Ecto neural progenitor cell (in vitro differentiated cells): Measurements from ENCODE around the gene PRSS36.
"Not testable (repeated sequence)": the region's sequence is repeated elsewhere in the genome, so short reads cannot be mapped to it uniquely, and the experiment has no call there.

Experiments used
- DNase-seq: peaks from one replicate; pipeline ENCODE4 v3.0.0-alpha.2; 2018; ENCODE audit warnings: low spot score

Gene PRSS36

DNA sequence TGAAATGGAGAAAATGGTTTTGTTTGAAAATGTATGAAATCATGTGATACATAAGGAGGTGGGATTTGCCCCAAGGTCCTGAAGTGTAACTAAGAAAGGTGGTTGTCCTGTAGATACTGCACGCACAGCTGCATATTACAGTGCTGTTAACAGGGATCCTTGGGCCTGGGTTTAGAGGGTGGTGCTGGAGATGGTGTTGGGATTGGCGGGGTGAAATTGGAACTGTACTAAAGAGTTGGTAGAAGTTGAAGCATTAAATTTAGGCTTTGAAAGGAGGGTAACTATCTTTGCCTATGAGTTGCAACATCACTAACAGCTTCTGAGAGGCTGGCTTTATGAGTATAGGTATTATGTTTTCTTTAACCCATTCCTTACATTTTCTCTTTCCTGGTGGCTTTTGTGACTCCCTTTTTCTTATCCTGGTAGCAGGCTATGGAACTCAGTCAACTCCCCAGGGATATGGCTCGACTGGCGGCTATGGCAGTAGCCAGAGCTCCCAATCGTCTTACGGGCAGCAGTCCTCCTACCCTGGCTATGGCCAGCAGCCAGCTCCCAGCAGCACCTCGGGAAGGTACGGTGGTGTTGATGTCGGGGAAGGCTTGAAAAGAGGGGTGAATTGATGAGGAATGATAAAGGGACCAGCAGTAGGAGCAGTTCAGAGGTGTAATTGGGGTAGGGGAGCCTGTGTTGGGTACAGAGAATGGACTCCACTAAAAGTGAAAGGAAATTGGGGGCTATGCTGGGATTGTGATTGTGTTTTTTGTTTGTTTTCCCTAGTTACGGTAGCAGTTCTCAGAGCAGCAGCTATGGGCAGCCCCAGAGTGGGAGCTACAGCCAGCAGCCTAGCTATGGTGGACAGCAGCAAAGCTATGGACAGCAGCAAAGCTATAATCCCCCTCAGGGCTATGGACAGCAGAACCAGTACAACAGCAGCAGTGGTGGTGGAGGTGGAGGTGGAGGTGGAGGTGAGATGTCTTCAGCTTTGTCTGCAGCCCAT lies 33.9 kb upstream of the PRSS36 start:
- DNase-seq, result no peak

DNA sequence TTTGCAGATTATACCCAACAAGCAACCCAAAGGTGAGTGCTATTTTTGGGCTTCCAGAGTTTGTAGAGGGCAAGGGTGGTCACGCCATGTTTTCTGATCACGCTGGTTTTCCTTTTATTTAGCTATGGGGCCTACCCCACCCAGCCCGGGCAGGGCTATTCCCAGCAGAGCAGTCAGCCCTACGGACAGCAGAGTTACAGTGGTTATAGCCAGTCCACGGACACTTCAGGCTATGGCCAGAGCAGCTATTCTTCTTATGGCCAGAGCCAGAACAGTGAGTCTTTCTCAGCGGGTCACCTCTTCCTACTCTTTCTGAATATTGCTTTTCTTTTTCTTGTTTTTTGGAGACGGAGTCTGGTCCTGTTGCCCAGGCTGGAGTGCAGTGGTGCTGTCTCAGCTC lies 32.5 kb upstream of the PRSS36 start:
- no peak for DNase-seq

DNA sequence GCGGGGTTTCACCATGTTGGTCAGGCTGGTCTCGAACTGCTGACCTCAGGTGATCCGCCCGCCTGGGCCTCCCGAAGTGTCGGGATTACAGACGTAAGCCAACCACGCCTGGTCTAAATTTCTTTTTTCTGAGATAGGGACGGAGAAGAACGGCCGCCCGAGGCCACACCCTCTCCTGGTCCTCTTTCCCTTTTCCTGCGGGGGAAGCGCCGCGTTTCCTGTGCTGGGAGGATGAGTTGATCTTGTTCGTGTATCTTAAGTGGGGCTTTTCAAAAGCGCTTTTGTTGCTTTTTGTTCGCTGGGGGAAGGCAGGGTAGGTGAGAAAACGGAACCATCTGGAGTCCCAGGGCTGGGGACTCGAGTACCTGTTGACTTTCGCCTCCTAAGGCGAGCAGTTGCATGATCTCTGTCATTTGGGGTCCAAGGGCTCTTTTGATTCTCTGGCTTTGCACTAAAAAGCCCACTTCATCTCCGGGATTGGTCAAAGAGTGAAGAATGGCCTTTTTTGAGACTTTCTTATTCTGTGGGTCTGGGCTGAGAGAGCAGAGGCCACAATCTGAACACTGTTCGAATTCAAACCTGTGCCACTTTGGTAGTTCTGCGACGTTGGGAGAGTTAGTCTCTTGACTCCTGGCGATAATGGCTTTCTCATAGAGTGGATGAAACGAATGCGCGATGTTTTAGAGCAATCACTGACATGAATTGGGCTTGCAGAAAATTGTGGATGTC lies 31.4 kb upstream of the PRSS36 start:
- peak; percentile 59 for DNase-seq

DNA sequence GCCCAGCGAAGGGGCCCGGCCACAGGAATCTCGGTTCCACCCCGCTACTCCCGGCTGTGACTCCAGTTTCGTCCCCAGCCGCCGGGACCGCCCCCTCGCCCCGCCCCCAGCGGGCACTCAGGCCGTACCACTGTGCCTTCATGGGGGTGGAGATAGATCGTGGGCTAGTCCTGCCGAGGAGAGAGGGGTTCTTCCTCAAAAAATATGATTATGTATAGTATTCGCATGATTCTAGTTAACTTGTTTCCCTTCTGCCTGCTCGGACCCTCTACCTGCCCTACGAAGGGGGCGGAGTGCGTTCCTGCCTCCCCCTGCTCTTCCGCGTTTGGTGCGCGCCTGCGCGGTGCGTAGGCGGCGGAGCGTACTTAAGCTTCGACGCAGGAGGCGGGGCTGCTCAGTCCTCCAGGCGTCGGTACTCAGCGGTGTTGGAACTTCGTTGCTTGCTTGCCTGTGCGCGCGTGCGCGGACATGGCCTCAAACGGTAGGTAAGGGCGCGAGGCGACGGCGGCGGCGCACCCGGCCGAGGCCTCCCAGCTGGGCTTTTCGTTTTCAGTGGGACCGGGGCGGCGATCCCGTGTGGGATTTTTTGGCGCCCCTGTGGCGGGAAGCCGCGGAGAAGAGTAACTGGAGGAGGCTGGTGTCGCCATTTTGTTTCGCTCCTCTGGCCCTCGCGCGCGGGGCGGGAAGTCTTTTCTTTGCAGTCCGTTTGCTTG lies 30.0 kb upstream of the PRSS36 start, which contains the start of gene FUS:
FUS (plus strand) TSS at position 393 of the 713 bp plus-strand sequence; CDS start at position 469, 76 bp downstream.
- DNase-seq, result peak; percentile 95

DNA sequence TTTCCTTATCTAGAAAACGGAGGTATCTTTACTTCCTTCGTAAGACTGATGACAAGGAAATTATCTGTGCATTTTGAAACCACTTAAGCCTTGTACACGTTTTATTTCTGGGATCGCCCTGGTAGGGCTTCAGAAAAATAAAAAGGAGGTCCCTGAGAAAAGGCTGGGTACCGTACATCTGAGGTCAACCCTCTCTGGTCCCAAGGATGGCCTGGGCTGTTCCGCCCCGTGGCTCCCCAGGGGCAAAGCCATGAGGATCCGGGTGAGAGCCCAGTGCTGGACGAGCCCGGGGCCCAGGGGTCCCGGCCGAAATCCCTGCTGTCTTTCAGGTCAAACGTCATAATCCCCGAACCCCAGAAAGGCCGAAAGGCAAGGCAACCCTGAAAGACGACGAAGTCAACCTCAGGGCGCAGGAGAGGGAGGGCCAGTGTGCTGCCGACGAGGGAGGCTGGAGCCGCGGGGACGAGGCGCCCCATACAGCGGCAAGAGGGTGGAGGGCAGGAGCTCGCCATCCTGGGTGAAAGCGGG lies 29.4 kb upstream of the PRSS36 start:
- no peak for DNase-seq

DNA sequence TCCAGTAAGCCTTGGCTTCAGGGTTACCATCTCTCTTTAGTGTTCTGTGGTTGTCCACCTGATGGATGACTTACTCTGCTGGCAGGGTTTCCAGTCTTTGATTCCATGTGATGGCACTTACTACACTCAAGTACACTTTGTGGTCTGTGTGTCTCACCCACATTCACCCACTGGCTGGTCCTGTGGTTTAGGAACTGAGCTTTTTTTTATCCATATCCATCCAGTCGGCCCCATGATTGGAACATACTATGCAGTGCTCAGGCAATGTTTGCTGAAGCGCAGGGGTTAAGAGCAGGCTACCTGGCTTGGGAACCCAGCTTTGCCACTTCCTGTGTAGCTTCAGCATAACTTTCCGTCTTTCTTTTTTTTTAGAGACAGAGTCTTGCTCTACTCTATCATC lies 27.3 kb upstream of the PRSS36 start:
- no peak for DNase-seq

DNA sequence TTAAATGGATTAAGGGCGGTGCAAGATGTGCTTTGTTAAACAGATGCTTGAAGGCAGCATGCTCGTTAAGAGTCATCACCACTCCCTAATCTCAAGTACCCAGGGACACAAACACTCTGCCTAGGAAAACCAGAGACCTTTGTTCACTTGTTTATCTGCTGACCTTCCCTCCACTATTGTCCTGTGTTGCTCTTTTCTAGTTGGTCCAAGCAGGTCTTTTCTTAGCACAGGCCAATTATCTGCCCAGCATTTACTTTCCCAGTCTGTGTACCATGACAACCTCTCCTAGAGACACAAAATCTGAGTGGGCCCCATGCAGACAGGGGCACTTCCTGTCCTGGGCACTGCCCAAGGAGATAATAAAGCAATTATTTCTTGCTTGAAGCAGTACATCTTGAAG lies 20.2 kb upstream of the PRSS36 start:
- not testable (repeated sequence) for DNase-seq

DNA sequence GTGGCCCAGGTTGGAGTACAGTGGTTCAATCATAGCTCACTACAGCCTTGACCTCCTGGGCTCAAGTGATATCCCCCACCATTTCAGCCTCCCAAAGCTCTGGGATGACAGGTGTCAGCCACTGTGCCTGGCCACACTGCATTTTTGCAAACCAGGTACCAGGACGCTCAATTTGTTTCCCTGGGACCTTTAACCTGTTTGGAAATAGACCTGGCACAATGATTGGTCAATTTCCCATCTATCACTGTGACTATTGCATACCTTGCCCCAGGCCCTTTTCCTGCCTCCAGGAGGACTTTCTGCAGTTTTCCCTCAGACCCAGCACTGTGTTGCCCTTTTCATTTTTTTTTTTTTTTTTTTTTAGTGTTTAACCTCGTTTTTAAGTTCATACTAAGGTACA lies 19.0 kb upstream of the PRSS36 start:
- no peak for DNase-seq

DNA sequence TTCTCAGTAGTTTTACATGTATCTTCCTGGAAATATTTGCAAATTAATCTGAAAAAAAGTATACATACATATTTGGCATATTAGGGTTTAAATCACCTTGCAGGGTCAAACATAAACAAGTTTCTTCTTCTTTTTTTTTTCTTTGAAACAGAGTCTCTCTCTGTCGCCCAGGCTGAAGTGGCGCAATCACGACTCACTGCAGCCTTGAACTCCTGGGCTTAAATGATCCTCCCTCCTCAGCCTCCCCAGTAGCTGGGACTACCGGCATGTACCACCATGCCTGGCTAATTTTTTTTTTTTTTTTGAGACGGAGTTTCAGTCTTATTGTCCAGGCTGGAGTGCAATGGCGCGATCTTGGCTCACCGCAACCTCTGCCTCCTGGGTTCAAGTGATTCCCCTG lies 17.4 kb upstream of the PRSS36 start:
- no peak for DNase-seq

DNA sequence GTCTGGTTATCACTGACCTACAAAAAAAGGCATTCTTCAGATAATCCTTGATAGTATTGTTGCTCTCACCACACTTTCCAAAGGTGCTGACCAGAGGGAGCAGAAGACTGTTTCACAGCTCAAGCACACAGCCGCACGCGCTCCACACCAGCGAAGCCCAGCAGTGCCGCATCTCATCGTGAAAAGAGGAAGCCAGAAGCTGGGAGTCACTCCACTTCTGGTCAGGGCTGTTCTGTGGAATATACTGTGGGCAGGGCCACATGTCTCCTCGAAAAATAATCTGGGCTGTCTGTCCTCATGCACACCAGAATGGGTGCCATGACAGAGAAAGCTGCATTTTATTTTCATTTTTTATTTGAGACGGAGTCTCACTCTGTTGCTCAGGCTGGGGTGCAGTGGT lies 7.3 kb upstream of the PRSS36 start:
- DNase-seq, result no peak

DNA sequence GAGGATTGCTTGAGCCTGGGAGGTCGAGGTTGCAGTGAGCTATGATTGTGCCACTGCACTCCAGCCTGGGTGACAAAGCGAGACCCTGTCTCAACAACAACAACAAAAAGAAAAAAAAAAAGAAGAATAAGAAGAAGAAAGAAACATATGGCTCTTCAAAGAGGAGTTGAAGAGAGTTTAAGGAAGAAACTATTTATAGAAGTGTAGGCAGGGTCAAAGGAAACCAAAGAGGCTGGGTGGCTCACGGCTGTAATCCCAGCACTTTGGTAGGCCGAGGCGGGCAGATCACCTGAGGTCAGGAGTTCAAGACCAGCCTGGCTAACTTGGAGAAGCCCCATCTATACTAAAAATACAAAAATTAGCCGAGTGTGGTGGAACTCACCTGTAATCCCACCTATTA lies 1.1 kb upstream of the PRSS36 start:
- DNase-seq, result not testable (repeated sequence)

DNA sequence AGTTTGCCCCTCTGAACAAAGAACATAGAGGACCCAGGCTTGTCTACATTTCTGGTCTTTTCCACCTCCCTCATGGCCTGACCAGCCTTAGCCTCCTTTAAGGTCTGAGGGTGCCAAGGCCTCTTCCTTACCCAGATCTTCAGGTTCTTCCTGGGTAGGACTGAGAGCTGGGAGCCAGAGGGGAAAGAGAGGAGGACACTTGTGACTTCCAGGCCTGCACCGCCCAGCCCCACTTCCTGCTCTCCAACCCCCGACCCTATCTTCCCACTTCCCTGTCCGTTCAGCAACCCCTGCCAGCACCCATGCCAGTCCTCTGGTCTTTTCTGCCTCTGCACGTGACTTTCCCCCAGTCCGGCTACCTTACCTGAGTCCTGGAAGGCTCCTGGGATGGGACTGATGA lies 534 bp downstream of the PRSS36 start:
- no peak for DNase-seq

DNA sequence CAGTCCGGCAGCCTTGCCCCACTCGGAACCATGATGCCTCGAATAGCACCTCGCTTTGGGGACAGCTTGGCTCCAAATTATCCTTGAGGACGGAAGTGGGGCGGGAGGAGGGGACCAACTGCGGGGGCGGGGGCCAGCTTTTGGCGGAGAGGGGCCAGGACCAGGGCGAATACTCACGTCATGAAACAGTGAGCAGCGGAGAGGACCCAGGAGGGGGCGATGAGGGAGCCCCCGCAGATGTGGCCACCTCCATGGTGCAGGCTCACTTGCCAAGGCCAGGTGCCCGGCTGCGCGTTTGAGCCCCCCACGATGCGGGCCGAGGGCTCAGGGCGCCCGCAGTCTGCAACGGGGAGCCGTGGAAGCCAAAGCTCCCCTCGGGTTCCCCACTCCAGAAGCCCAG lies 970 bp downstream of the PRSS36 start:
- no peak for DNase-seq

DNA sequence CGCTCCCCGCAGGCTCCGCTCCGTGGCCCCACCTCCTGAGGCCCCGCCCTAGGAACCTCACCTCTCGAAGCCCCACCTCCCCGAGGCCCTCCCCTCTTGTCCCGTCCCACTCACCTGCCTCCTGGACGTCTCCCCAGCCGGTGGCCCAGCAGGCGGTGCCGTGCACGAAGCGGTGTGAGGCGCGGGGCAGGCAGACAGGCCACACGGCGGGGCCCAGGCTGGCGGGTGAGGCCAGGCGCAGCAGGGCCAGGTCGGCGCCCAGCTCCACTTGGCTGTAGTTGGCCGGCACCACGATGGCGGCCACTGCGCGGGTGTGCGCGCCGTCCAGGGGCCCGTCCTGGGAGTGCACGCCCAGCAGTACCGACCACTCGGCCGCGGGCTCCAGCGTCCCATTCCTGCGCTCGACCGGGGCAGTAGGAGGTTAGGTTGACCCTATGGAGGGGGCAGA lies 1.6 kb downstream of the PRSS36 start:
- DNase-seq, result peak; percentile 60

DNA sequence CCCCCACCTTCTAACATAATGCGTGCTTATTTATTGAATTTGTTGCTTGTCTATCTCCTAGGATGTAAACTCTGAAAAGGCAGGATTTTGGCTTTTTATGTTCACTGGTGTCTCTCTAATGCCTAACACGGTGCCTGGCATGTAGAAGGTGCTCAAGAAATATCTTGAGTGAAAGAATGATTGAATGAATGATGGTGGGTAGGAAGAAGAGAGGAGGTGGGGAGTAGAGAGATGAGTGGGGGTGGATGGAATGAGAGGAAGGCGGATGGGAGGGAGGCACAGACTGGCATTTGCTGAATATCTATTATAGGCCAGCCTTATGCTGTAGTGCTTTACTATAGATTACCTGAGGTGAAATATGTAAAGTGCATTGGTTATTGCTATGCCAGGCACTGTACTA lies 2.3 kb downstream of the PRSS36 start:
- no peak for DNase-seq

DNA sequence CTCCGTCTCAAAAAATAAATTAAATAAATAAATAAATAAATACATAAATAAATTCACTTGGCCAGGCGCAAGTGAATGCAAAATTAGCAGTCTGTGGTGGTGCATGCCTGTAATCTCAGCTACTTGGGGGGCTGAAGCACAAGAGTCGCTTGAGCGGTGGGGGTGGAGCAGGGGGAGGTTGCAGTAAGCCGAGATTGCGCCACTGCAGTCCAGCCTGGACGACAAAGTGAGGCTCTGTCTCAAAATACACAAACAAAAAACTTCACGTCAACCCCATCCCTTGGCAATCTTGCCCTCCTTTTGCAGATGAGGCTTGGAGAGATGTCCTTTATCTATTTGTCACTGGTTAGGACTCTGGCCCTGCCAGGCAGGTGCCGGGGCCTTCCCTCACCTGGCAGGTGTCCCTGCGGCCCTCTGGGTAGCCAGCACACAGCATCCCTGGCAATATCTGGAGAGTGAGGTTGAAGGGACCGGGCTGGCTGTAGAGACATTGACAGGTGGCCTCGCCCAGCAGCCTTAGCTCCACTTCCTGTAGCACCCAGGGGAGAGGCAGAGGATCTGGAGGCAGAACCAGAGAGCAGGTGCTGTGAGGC lies 4.4 kb downstream of the PRSS36 start:
- no peak for DNase-seq

DNA sequence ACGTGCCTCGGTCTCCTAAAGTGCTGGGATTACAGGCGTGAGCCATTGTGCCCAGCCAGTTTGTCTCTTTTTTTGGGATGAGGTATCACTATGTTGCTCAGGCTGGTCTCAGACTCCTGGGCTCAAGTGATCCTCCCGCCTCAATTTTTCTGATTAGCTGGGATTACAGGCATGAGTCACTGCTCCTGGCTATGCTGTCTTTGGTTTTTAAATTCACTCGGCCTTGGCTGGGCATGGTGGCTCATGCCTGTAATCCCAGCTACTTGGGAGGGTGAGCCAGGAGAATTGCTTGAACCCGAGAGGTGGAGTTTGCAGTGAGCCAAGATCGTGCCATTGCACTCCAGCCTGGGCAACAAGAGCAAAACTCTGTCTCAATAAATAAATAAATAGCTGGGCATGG lies 5.4 kb downstream of the PRSS36 start:
- not testable (repeated sequence) for DNase-seq

DNA sequence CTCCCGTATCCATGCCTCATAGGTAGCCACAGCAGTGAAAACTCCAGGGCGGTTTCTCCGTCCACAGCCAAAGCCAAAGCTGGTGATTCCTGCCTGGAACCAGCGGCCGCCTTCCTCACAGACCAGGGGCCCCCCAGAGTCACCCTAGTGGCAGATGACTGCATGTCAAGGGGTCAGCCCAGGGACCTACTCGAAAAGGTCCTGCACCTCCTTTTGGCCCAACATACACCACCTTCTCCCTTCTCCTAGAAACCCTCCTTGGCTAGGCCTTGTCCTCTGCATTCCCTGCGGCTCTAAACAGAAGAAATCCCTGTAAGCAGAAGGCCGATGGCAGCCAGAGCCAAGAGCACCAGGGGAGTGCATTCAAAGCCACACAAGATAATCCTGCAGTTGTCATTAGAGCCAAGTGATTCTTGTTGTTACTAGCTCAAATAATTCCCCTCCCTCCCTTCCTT lies 6.1 kb downstream of the PRSS36 start:
- DNase-seq, result no peak

DNA sequence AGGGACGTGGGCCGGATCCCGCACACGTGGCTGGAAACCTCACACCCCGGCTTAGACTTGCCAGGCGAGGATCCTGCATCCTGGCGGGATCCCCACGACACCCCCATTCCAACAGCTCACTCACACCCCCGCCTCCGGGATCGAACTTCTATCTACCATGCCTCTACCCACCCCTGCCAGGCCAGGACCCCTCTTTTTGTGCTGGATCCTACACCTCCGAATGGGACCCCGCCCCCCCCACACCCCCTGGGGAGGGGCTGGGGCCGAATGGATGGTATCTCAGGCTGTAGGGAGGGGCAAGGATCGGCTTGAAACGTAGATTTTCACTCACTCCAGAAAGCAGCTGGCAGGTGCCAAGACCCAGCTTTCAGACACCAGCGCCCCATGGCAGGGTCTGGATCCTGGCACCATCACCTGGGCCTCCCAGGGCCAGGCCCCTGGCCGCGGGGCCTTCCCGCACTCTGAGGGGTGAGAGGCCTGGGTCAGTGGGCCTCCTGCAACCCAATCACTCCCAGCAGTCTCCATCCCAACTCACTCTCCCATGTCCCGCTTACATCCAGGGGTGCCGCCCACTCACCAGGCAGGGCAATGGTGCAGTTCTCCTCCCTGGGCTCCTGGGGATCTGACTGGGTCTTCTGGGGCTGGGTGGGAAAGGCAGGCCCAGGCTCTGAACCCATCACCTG lies 6.7 kb downstream of the PRSS36 start:
- DNase-seq, result no peak

DNA sequence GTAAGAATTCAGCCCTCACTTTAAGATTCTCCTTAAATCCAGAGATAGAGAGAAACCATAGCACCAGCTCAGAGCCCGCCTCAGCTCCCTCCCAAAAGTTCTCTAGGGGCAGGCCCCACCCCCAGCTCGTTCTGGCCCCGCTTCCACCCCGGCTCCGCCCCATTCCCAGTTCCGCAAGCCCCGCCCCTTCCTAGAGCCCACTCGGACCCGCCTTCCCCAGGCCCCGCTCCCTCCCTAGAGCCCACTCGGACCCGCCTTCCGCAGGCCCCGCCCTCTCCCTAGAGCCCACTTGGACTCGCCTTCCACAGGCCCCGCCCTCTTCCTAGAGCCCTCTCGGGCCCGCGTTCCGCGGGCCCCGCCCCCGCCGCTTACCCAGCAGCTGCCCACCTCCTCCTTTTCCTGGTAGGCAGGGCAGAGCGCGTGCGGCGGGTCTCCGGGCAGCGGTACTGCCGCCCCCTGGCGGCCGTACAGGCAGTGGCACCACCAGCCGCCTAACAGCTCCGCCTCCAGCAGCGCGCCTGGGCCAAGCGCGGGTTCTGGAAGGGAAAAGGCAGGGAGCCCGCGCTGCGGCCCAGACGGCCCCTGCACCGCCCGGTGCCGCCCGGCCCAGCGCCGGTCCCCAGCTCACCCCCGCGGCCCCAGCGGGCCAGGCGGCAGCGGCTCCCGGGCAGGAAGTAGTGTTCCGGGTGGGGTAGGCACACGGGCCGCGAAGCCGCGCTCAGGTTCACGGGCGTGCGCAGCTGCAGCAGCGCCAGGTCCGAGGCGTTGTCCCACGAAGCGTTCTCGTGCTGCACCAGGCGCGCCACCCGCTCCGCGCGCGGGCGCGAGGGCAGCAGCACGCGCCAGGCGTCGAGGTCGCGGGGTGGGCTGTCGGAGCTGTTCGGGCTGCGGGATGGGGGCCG lies 7.5 kb downstream of the PRSS36 start:
- DNase-seq, result peak; percentile 100
